PC-3 (cell line): ENCODE data around the gene ANTKMT. TPM values are rescaled to one million over a fixed set of nuclear protein-coding genes. Genes with fewer than 3 reads are reported as not detected.

Source experiments
- ATAC-seq: fragments of 200-7000 bp; cut with Tn5 transposase; 2 replicates; pipeline ENCODE4 v1.9.1; 2020; ENCODE audit warnings: mild to moderate bottlenecking, moderate library complexity
- BruUV-seq: library from RNA; stranded (reverse); fragments of 400-500 nt; replicated peaks from 2 replicates; lab custom pipeline; 2021; lab: Mats Ljungman, UMichigan
- CTCF ChIA-PET: fragments of 300-600 bp; sonication (Branson Sonifier 250); formaldehyde crosslinking; loops from one replicate; lab custom pipeline; 2022; ENCODE audit warnings: antibody characterized with exemption; lab: Charles Lee
- POLR2A ChIA-PET: fragments of 300-600 bp; sonication (Branson Sonifier 250); formaldehyde crosslinking; loops from one replicate; lab custom pipeline; 2022; ENCODE audit warnings: antibody characterized with exemption; ENCODE audit not compliant: unreplicated experiment; lab: Charles Lee
- DNase-seq: peaks from one replicate; pipeline ENCODE4 v3.0.0-alpha.2; 2015
- H2AFZ ChIP-seq: fragments of 300-600 bp; sonication (generic); 2 replicates; pipeline ENCODE4 v1.6.0; 2016; ENCODE audit warnings: antibody characterized with exemption, low read length
- H3F3A ChIP-seq: fragments of 300-600 bp; sonication (generic); one replicate; pipeline ENCODE4 v1.6.0; 2017; ENCODE audit warnings: antibody characterized with exemption, low read length, control low read depth, mild to moderate bottlenecking; ENCODE audit not compliant: unreplicated experiment
- H3K27ac ChIP-seq: fragments of 300-600 bp; sonication (generic); 2 replicates; pipeline ENCODE4 v1.5.1; 2016; ENCODE audit warnings: mild to moderate bottlenecking, low read length
- H3K27me3 ChIP-seq: fragments of 300-600 bp; sonication (generic); 2 replicates; pipeline ENCODE4 v1.6.1; 2016; ENCODE audit warnings: low read length, mixed read lengths
- H3K36me3 ChIP-seq: fragments of 300-600 bp; sonication (generic); 2 replicates; pipeline ENCODE4 v1.6.1; 2016; ENCODE audit warnings: low read depth, mixed run types, low read length, mixed read lengths
- H3K4me1 ChIP-seq: fragments of 300-600 bp; sonication (generic); 2 replicates; pipeline ENCODE4 v1.5.1; 2016; ENCODE audit warnings: low read length; ENCODE audit not compliant: insufficient read depth
- H3K4me2 ChIP-seq: fragments of 300-600 bp; sonication (generic); 2 replicates; pipeline ENCODE4 v1.6.0; 2016; ENCODE audit warnings: low read length
- H3K4me3 ChIP-seq: fragments of 300-600 bp; sonication (generic); 2 replicates; pipeline ENCODE4 v1.5.1; 2016; ENCODE audit warnings: mild to moderate bottlenecking, low read length, mixed read lengths
- H3K79me2 ChIP-seq: fragments of 300-600 bp; sonication (generic); 2 replicates; pipeline ENCODE4 v1.6.1; 2017; ENCODE audit warnings: low read length, mixed read lengths
- H3K9ac ChIP-seq: fragments of 300-600 bp; sonication (generic); 2 replicates; pipeline ENCODE4 v1.6.0; 2016; ENCODE audit warnings: mild to moderate bottlenecking, low read length
- H3K9me2 ChIP-seq: fragments of 300-600 bp; sonication (generic); replicated peaks from 2 replicates; pipeline ENCODE4 v1.6.1; 2016; ENCODE audit warnings: mixed run types, low read length, mixed read lengths
- H3K9me3 ChIP-seq: fragments of 300-600 bp; sonication (generic); 2 replicates; pipeline ENCODE4 v1.6.1; 2016; ENCODE audit warnings: low read length, mixed read lengths
- H4K20me1 ChIP-seq: fragments of 300-600 bp; sonication (generic); 2 replicates; pipeline ENCODE4 v1.6.1; 2016; ENCODE audit warnings: low read length, mixed read lengths
- EZH2 ChIP-seq: fragments of 300-600 bp; sonication (generic); IDR thresholded peaks from one replicate; pipeline ENCODE4 v1.6.1; 2017; ENCODE audit warnings: antibody characterized with exemption, mild to moderate bottlenecking, low read length; ENCODE audit not compliant: unreplicated experiment
- EZH2phosphoT487 ChIP-seq: fragments of 300-600 bp; sonication (generic); IDR thresholded peaks from 2 replicates; pipeline ENCODE4 v1.6.1; 2018; ENCODE audit warnings: mild to moderate bottlenecking, antibody characterized with exemption, low read length, borderline replicate concordance
- intact Hi-C: fragments of 100-400 bp; cut with micrococcal nuclease; formaldehyde crosslinking; loops from 2 replicates; pipeline ENCODE4 v1.9.0; 2023
- total RNA-seq: library from RNA; depleted of rRNA; stranded (reverse); fragments of >200 nt; gene quantifications from 2 replicates; pipeline ENCODE4 v1.2.3, GENCODE V29; 2014
- TF ChIP-seq, protein P1 (sequence below): fragments of 300-600 bp; sonication (generic); conservative IDR thresholded peaks from 2 replicates; pipeline ENCODE4 v1.5.1; 2017; ENCODE audit warnings: antibody characterized with exemption, low read depth, mild to moderate bottlenecking, low read length

ANTKMT gene
- total RNA-seq, 1 experiment from 2014 or later = 77.3 TPM

GRCh38 chr16:726438-727290, 5.7 kb downstream of the ANTKMT start, which contains the start of the genes CCDC78 and HAGHL:
Gene CCDC78 (minus strand): TSS chr16:726443. CDS start chr16:726367, 76 bp downstream.
Gene HAGHL (plus strand): TSS chr16:727106. CDS start chr16:727510, 404 bp downstream.
- intact Hi-C loops = no loop called here
- H3K4me1 ChIP-seq = peaks cover 14% of the 10 kb centered on the region; the same call in 1 of the 2 replicates
- H2AFZ ChIP-seq = no peak within 1 kb of the TSS
- peak; percentile 53 for DNase-seq
- TF ChIP-seq EZH2phosphoT487 = peak; percentile 69; the same call in 1 of the 2 replicates
- TF ChIP-seq EZH2 = no peak
- ChIA-PET CTCF (interaction anchor here (0.7 to 1.2 kb wide), 2 partner anchors 13 to 14 kb away, joined by 3 to 5 read pairs; no protein-coding TSS in a partner anchor), POLR2A (no interaction called here)
- H3K79me2 ChIP-seq = 0 out of 2 replicates have a peak, but pooled peaks cover 9% of the 10 kb centered on the region
- H3K4me2 ChIP-seq = peak within 1 kb of the TSS; percentile 83
- H3K9me3 ChIP-seq = no peaks in the 10 kb centered on the region
- peak within 1 kb of the TSS; percentile 66 for H3K4me3 ChIP-seq
- H3K9ac ChIP-seq = peak within 1 kb of the TSS; percentile 34; the same call in 1 of the 2 replicates
- no TSS peak for BruUV-seq
- H3K9me2 ChIP-seq = no peaks in the 10 kb centered on the region
- peaks cover 3% of the 10 kb centered on the region for H3F3A ChIP-seq
- H4K20me1 ChIP-seq = no peaks in the 10 kb centered on the region
- peak; percentile 27 for ATAC-seq
- H3K27ac ChIP-seq = no peak within 1 kb of the TSS
- no peaks in the 10 kb centered on the region for H3K27me3 ChIP-seq
- H3K36me3 ChIP-seq = no peaks in the 10 kb centered on the region

- Histone ChIP-seq H4K20me1 (no peaks in the 10 kb centered on the region), H3K36me3 (no peaks in the 10 kb centered on the region), H3K4me1 (peaks cover 8% of the 10 kb centered on the region; the same call in 1 of the 2 replicates), H3K4me3 (peak overlapping the region; percentile 66), H3F3A (peaks cover 3% of the 10 kb centered on the region), H3K4me2 (peak overlapping the region; percentile 83), H3K27ac (no peak overlapping the region), H3K9me3 (no peaks in the 10 kb centered on the region), H3K79me2 (0 out of 2 replicates have a peak, but pooled peaks cover 9% of the 10 kb centered on the region), H2AFZ (no peak overlapping the region), H3K27me3 (no peaks in the 10 kb centered on the region), H3K9ac (peak overlapping the region; percentile 34; the same call in 1 of the 2 replicates), H3K9me2 (no peaks in the 10 kb centered on the region)
- ATAC-seq (peak; percentile 4), DNase-seq (no peak)
- ChIA-PET POLR2A (interaction anchor here (0.6 kb wide), 3 partner anchors 31 to 652 kb away, joined by 3 to 5 read pairs (median 3); no protein-coding TSS in a partner anchor), CTCF (interaction anchor here (0.5 to 1.1 kb wide), 2 partner anchors 11 to 330 kb away, joined by 3 read pairs; no protein-coding TSS in a partner anchor)
- intact Hi-C loops = no loop called here
- TF ChIP-seq EZH2phosphoT487 (no peak), EZH2 (no peak)
- TF ChIP-seq, protein P1, sequence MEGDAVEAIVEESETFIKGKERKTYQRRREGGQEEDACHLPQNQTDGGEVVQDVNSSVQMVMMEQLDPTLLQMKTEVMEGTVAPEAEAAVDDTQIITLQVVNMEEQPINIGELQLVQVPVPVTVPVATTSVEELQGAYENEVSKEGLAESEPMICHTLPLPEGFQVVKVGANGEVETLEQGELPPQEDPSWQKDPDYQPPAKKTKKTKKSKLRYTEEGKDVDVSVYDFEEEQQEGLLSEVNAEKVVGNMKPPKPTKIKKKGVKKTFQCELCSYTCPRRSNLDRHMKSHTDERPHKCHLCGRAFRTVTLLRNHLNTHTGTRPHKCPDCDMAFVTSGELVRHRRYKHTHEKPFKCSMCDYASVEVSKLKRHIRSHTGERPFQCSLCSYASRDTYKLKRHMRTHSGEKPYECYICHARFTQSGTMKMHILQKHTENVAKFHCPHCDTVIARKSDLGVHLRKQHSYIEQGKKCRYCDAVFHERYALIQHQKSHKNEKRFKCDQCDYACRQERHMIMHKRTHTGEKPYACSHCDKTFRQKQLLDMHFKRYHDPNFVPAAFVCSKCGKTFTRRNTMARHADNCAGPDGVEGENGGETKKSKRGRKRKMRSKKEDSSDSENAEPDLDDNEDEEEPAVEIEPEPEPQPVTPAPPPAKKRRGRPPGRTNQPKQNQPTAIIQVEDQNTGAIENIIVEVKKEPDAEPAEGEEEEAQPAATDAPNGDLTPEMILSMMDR = no peak
- no TSS peak for BruUV-seq
Measured at GRCh38 chr16:727291-727977, 6.5 kb downstream of the ANTKMT start.
